Testis (tissue), 2 donors: ENCODE measurements around the gene CDK18.

Experiments used
- CTCF ChIP-seq, 3 experiments: fragments of 450-650 bp in 2 of 3; fragments of 200-600 bp in 1 of 3; sonication (generic) in 1 of 3; IDR thresholded peaks; one replicate each; pipeline ENCODE4 v1.5.1; 2016 to 2019; ENCODE audit warnings: antibody characterized with exemption in 3 of 3, mild to moderate bottlenecking in 2 of 3, moderate library complexity in 1 of 3
- POLR2A ChIP-seq: fragments of 450-650 bp; IDR thresholded peaks from one replicate; pipeline ENCODE4 v1.6.1; 2017; ENCODE audit warnings: antibody characterized with exemption, mild to moderate bottlenecking, moderate library complexity

GRCh38 chr1:205578780-205579571 is 74.5 kb downstream of the CDK18 start:
- TF ChIP-seq CTCF (IDR thresholded peaks at IDR 0.05) (no peak), POLR2A (no peak)
